H9 (cell line): Measurements from ENCODE around the gene FBXO5. TPM values are rescaled to one million over a fixed set of nuclear protein-coding genes. Genes with fewer than 3 reads are reported as not detected.

Experiments used
- DNase-seq: peaks from one replicate; pipeline ENCODE4 v3.0.0-alpha.2; 2017
- H2AFZ ChIP-seq: one replicate; pipeline ENCODE4 v1.6.1; 2013; ENCODE audit warnings: mild to moderate bottlenecking, low read length, control low read depth, moderate library complexity
- H2AK5ac ChIP-seq: 2 replicates; pipeline ENCODE4 v1.6.1; 2013; ENCODE audit warnings: low read length, control low read depth, mixed read lengths; ENCODE audit not compliant: insufficient read length
- H2BK120ac ChIP-seq: one replicate; pipeline ENCODE4 v1.6.1; 2013; ENCODE audit warnings: low read depth, mild to moderate bottlenecking, low read length, control low read depth, inconsistent platforms; ENCODE audit not compliant: poor library complexity, severe bottlenecking
- H2BK12ac ChIP-seq: 2 replicates; pipeline ENCODE4 v1.6.1; 2013; ENCODE audit warnings: low read length, control low read depth, mixed read lengths, low read depth; ENCODE audit not compliant: insufficient read length
- H2BK15ac ChIP-seq: 2 replicates; pipeline ENCODE4 v1.6.1; 2013; ENCODE audit warnings: low read depth, low read length, control low read depth
- H2BK20ac ChIP-seq: one replicate; pipeline ENCODE4 v1.6.1; 2013; ENCODE audit warnings: low read depth, mild to moderate bottlenecking, low read length, control low read depth, inconsistent platforms; ENCODE audit not compliant: poor library complexity, severe bottlenecking
- H2BK5ac ChIP-seq: 2 replicates; pipeline ENCODE4 v1.6.1; 2013; ENCODE audit warnings: low read length, control low read depth, mixed read lengths; ENCODE audit not compliant: insufficient read length
- H3K14ac ChIP-seq: 2 replicates; pipeline ENCODE4 v1.6.1; 2013; ENCODE audit warnings: low read length, control low read depth; ENCODE audit not compliant: insufficient read depth
- H3K18ac ChIP-seq: 2 replicates; pipeline ENCODE4 v1.6.1; 2013; ENCODE audit warnings: low read depth, mild to moderate bottlenecking, mixed read lengths, low read length, control low read depth; ENCODE audit not compliant: insufficient read length
- H3K23ac ChIP-seq: 2 replicates; pipeline ENCODE4 v1.6.1; 2013; ENCODE audit warnings: low read length, control low read depth, mixed read lengths, low read depth; ENCODE audit not compliant: insufficient read length
- H3K23me2 ChIP-seq: 2 replicates; pipeline ENCODE4 v1.6.1; 2013; ENCODE audit warnings: low read depth, mild to moderate bottlenecking, mixed read lengths, low read length, control low read depth; ENCODE audit not compliant: insufficient read length, poor library complexity, severe bottlenecking
- H3K27ac ChIP-seq: 2 replicates; pipeline ENCODE4 v1.5.1; 2013; ENCODE audit warnings: low read length, control low read depth, mixed read lengths, low read depth; ENCODE audit not compliant: insufficient read length
- H3K27me3 ChIP-seq: 2 replicates; pipeline ENCODE4 v1.6.1; 2013; ENCODE audit warnings: low read length, control low read depth, inconsistent platforms; ENCODE audit not compliant: insufficient read depth
- H3K4ac ChIP-seq: 2 replicates; pipeline ENCODE4 v1.6.1; 2013; ENCODE audit warnings: low read depth, mild to moderate bottlenecking, control low read depth, inconsistent platforms, low read length, moderate library complexity
- H3K4me1 ChIP-seq: 2 replicates; pipeline ENCODE4 v1.6.1; 2013; ENCODE audit warnings: low read length, control low read depth, inconsistent platforms; ENCODE audit not compliant: insufficient read depth
- H3K4me2 ChIP-seq: 2 replicates; pipeline ENCODE4 v1.6.1; 2013; ENCODE audit warnings: low read length, control low read depth, mixed read lengths; ENCODE audit not compliant: insufficient read length, insufficient read depth
- H3K56ac ChIP-seq: 2 replicates; pipeline ENCODE4 v1.6.1; 2013; ENCODE audit warnings: low read depth, mild to moderate bottlenecking, mixed read lengths, low read length, control low read depth; ENCODE audit not compliant: insufficient read length
- H3K79me1 ChIP-seq: 2 replicates; pipeline ENCODE4 v1.6.1; 2013; ENCODE audit warnings: low read depth, mild to moderate bottlenecking, moderate library complexity, low read length, control low read depth, inconsistent platforms; ENCODE audit not compliant: insufficient read depth, poor library complexity, severe bottlenecking
- H3K79me2 ChIP-seq: 2 replicates; pipeline ENCODE4 v1.6.1; 2013; ENCODE audit warnings: low read length, control low read depth, inconsistent platforms; ENCODE audit not compliant: insufficient read depth
- H3K9ac ChIP-seq: 2 replicates; pipeline ENCODE4 v1.6.1; 2013; ENCODE audit warnings: low read length, control low read depth, mixed read lengths; ENCODE audit not compliant: insufficient read length; ENCODE audit errors: extremely low read depth
- H3K9me3 ChIP-seq: one replicate; pipeline ENCODE4 v1.6.1; 2013; ENCODE audit warnings: low read depth, low read length, inconsistent platforms; ENCODE audit not compliant: control insufficient read depth
- H3T11ph ChIP-seq: one replicate; pipeline ENCODE4 v1.6.1; 2013; ENCODE audit warnings: mild to moderate bottlenecking, low read length, control low read depth, inconsistent platforms
- H4K20me1 ChIP-seq: one replicate; pipeline ENCODE4 v1.6.1; 2013; ENCODE audit not compliant: control insufficient read depth, insufficient read length, insufficient read depth
- H4K5ac ChIP-seq: 2 replicates; pipeline ENCODE4 v1.6.1; 2013; ENCODE audit warnings: low read depth, mild to moderate bottlenecking, mixed read lengths, low read length, control low read depth; ENCODE audit not compliant: insufficient read length
- H4K8ac ChIP-seq: replicated peaks from 2 replicates; pipeline ENCODE4 v1.6.1; 2013; ENCODE audit warnings: low read length, control low read depth, mixed read lengths, low read depth; ENCODE audit not compliant: insufficient read length
- H4K91ac ChIP-seq: 2 replicates; pipeline ENCODE4 v1.6.1; 2013; ENCODE audit warnings: low read depth, mild to moderate bottlenecking, moderate library complexity, mixed read lengths, low read length, control low read depth; ENCODE audit not compliant: insufficient read length
- H3K27ac Mint-ChIP-seq, 3 experiments: 2 replicates in 2 of 3; 3 replicates in 1 of 3; pipeline ENCODE4 v1.8.0; 2020 to 2021; ENCODE audit warnings: mixed read lengths in 3 of 3, mild to moderate bottlenecking in 1 of 3, moderate library complexity in 1 of 3
- H3K27me3 Mint-ChIP-seq: 2 replicates; pipeline ENCODE4 v1.8.0; 2021; ENCODE audit warnings: low read depth, mild to moderate bottlenecking, moderate library complexity, mixed read lengths
- H3K36me3 Mint-ChIP-seq, 3 experiments: 2 replicates in 2 of 3; 3 replicates in 1 of 3; pipeline ENCODE4 v1.8.0; 2020 to 2021; ENCODE audit warnings: low read depth in 3 of 3, mixed read lengths in 3 of 3; ENCODE audit not compliant: insufficient read depth in 1 of 3
- H3K4me1 Mint-ChIP-seq, 2 experiments: 2 replicates each; pipeline ENCODE4 v1.8.0; 2020; ENCODE audit warnings: mixed read lengths in 2 of 2
- H3K4me3 Mint-ChIP-seq, 2 experiments: 2 replicates in 1 of 2; 3 replicates in 1 of 2; pipeline ENCODE4 v1.8.0; 2020 to 2021; ENCODE audit warnings: mild to moderate bottlenecking in 2 of 2, mixed read lengths in 2 of 2, moderate library complexity in 1 of 2
- H3K9me3 Mint-ChIP-seq, 2 experiments: 2 replicates in 1 of 2; 3 replicates in 1 of 2; pipeline ENCODE4 v1.8.0; 2020; ENCODE audit warnings: mild to moderate bottlenecking in 2 of 2, mixed read lengths in 2 of 2, moderate library complexity in 1 of 2
- CTCF ChIP-seq: fragments of 200-600 bp; sonication (generic); conservative IDR thresholded peaks from 3 replicates; pipeline ENCODE4 v1.8.0; 2021; ENCODE audit warnings: antibody characterized with exemption, mild to moderate bottlenecking
- WGBS: extraction: QIAGEN DNeasy Blood & Tissue Kit; methylation state at CpG from one replicate; pipeline ENCODE4 v1.1.7; 2013; ENCODE audit warnings: missing lambda C conversion rate, low lambda C conversion rate, mixed read lengths; ENCODE audit not compliant: insufficient read length; ENCODE audit errors: extremely low coverage; 5-methylcytosine and 5-hydroxymethylcytosine counted together
- total RNA-seq: library from RNA; stranded (reverse); gene quantifications from 2 replicates; pipeline ENCODE4 v1.2.1, GENCODE V29; 2021

The FBXO5 gene
- total RNA-seq, 1 experiment from 2014 or later, result 47.6 TPM

- Histone ChIP-seq H3K4ac (no peak overlapping the region), H3K14ac (no peak overlapping the region), H3K79me1 (no peaks in the 10 kb centered on the region), H3K27ac (no peak overlapping the region), H4K5ac (no peak overlapping the region), H3K27me3 (no peaks in the 10 kb centered on the region), H3K23me2 (no peaks in the 10 kb centered on the region), H3K9ac (no peak overlapping the region), H3K23ac (no peak overlapping the region), H2BK12ac (no peak overlapping the region), H3K56ac (no peak overlapping the region), H3K4me2 (no peak overlapping the region), H3K9me3 (no peaks in the 10 kb centered on the region), H2BK5ac (no peak overlapping the region), H2BK15ac (no peak overlapping the region), H4K8ac (no peak overlapping the region), H4K91ac (no peak overlapping the region), H2BK120ac (no peak overlapping the region), H2AFZ (no peak overlapping the region), H3K4me1 (no peaks in the 10 kb centered on the region), H3K18ac (no peak overlapping the region), H3K79me2 (no peaks in the 10 kb centered on the region), H4K20me1 (no peaks in the 10 kb centered on the region), H3T11ph (no peak overlapping the region), H2AK5ac (no peak overlapping the region), H2BK20ac (no peak overlapping the region)
- H3K4me1 Mint-ChIP-seq, result no peaks in the 10 kb centered on the region
- H3K27ac Mint-ChIP-seq, result no peak overlapping the region
- DNase-seq, result no peak
- no peak overlapping the region for H3K4me3 Mint-ChIP-seq
- no peaks in the 10 kb centered on the region for H3K27me3 Mint-ChIP-seq
- no peaks in the 10 kb centered on the region for H3K36me3 Mint-ChIP-seq
- WGBS, result no CpG with 5 or more reads among the region's 3 CpGs
- no peaks in the 10 kb centered on the region for H3K9me3 Mint-ChIP-seq
- TF ChIP-seq CTCF, result no peak
These were observed 50.0 kb downstream of the FBXO5 start for GRCh38 chr6:152932865-152933264.
